Breast epithelium (tissue), 3 donors: Measurements from ENCODE around the gene ISCU.

ENCODE experiments used
- POLR2A ChIP-seq: fragments of 450-650 bp; IDR thresholded peaks from one replicate; pipeline ENCODE4 v1.6.1; 2016; ENCODE audit warnings: antibody characterized with exemption, mild to moderate bottlenecking, moderate library complexity
- POLR2AphosphoS5 ChIP-seq, 3 donors: sonication (generic); formaldehyde crosslinking; IDR thresholded peaks; one replicate each; pipeline ENCODE4 v1.6.1; 2017; ENCODE audit warnings: antibody characterized with exemption in 3 of 3
- TF ChIP-seq, protein P1 (sequence below), 3 donors: fragments of 450-650 bp; IDR thresholded peaks; one replicate each; pipeline ENCODE4 v1.5.1; 2016 to 2017; ENCODE audit warnings: antibody characterized with exemption in 3 of 3, mild to moderate bottlenecking in 3 of 3, moderate library complexity in 3 of 3

DNA sequence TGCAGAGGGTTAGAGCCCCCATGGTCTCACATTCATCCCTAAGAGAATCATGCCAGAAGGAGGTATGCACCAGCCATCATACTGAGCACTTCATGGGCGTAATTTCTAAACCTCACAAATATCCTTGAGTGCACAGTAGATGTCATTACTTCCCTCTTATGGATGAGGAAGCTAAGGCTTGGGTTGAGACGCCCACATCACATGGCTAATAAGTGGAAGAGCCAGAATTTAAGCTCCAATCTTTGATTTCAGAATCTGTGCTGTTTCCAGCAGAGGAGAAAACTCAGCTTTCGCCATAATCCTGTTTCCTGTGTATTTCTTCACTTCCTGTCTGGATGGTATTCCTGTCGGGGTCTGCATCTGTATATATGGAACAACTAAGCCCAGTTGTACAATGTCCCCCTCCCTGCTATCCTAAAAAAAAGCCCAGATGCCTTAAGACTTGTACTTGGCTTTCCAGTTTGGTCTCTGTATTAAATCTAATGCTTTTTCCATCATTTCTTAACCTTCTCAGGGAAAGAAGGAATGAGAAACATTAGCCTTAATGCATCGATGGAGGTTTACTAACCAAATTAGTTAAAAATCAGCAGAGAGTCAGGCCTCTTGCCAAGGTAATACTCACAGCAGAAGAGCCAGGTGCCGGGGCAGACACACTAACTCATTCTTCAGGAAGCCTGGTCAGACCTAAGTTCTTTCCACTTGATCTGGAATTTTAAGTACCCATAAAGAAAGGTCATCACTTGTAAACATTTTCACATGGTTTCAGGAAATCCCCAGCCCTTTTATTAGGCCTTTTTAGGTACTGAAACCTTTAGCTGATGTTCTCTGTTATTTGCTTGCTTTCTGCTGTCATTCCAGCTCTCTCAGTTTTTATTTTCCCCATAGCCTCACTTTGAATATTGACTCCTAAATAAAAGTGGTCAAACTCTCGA is 5.3 kb downstream of the ISCU start:
- TF ChIP-seq, protein P1, sequence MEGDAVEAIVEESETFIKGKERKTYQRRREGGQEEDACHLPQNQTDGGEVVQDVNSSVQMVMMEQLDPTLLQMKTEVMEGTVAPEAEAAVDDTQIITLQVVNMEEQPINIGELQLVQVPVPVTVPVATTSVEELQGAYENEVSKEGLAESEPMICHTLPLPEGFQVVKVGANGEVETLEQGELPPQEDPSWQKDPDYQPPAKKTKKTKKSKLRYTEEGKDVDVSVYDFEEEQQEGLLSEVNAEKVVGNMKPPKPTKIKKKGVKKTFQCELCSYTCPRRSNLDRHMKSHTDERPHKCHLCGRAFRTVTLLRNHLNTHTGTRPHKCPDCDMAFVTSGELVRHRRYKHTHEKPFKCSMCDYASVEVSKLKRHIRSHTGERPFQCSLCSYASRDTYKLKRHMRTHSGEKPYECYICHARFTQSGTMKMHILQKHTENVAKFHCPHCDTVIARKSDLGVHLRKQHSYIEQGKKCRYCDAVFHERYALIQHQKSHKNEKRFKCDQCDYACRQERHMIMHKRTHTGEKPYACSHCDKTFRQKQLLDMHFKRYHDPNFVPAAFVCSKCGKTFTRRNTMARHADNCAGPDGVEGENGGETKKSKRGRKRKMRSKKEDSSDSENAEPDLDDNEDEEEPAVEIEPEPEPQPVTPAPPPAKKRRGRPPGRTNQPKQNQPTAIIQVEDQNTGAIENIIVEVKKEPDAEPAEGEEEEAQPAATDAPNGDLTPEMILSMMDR (IDR thresholded peaks at IDR 0.05) = no peak
- TF ChIP-seq POLR2A (no peak), POLR2AphosphoS5 (IDR thresholded peaks at IDR 0.05) (no peak)
